ENCODE results near the gene ASB2.

ASB2 gene

GRCh38 chr14:93949511-93950075, 26.8 kb downstream of the ASB2 start:
- Histone ChIP-seq H3K9me3 (no peaks in the 10 kb centered on the region), H3K4me1 (ENCODE audit: control insufficient read depth in 1 of 2, insufficient read depth in 1 of 2, low read depth in 1 of 2, low read length in 1 of 2) (peaks cover 1 to 5% of the 10 kb centered on the region in 2 experiments), H3K4me3 (ENCODE audit: low read depth in 1 of 2, low read length in 1 of 2) (no peak overlapping the region), H3K36me3 (no peaks in the 10 kb centered on the region), H3K27me3 (no peaks in the 10 kb centered on the region), H3K27ac (no peak overlapping the region)
- TF ChIP-seq CTCF (IDR thresholded peaks at IDR 0.05), result no peak

GRCh38 chr14:93947282-93947681, 29.1 kb downstream of the ASB2 start:
- no peaks in the 10 kb centered on the region for H3K27me3 ChIP-seq
- no peak overlapping the region for H3K4me3 ChIP-seq (ENCODE audit: low read depth in 1 of 2, low read length in 1 of 2)
- no peaks in the 10 kb centered on the region for H3K9me3 ChIP-seq
- TF ChIP-seq CTCF (IDR thresholded peaks at IDR 0.05), result no peak
- no peaks in the 10 kb centered on the region for H3K4me1 ChIP-seq (ENCODE audit: control insufficient read depth in 1 of 2, insufficient read depth in 1 of 2, low read depth in 1 of 2, low read length in 1 of 2)
- no peaks in the 10 kb centered on the region for H3K36me3 ChIP-seq
- no peak overlapping the region for H3K27ac ChIP-seq

- no peaks in the 10 kb centered on the region for H3K36me3 ChIP-seq
- H3K4me3 ChIP-seq (ENCODE audit: low read depth in 1 of 2, low read length in 1 of 2), result no peak overlapping the region
- H3K27ac ChIP-seq, result no peak overlapping the region
- TF ChIP-seq CTCF (IDR thresholded peaks at IDR 0.05), result no peak
- H3K27me3 ChIP-seq, result no peaks in the 10 kb centered on the region
- H3K4me1 ChIP-seq (ENCODE audit: control insufficient read depth in 1 of 2, insufficient read depth in 1 of 2, low read depth in 1 of 2, low read length in 1 of 2), result no peaks in the 10 kb centered on the region
- H3K9me3 ChIP-seq, result no peaks in the 10 kb centered on the region
These were observed 29.8 kb downstream of the ASB2 start for GRCh38 chr14:93946541-93947090.

GRCh38 chr14:93946104-93946503, 30.3 kb downstream of the ASB2 start:
- no peak overlapping the region for H3K27ac ChIP-seq
- no peak overlapping the region for H3K4me3 ChIP-seq (ENCODE audit: low read depth in 1 of 2, low read length in 1 of 2)
- no peaks in the 10 kb centered on the region for H3K4me1 ChIP-seq (ENCODE audit: control insufficient read depth in 1 of 2, insufficient read depth in 1 of 2, low read depth in 1 of 2, low read length in 1 of 2)
- no peaks in the 10 kb centered on the region for H3K9me3 ChIP-seq
- TF ChIP-seq CTCF (IDR thresholded peaks at IDR 0.05), result no peak
- no peaks in the 10 kb centered on the region for H3K36me3 ChIP-seq
- no peaks in the 10 kb centered on the region for H3K27me3 ChIP-seq

GRCh38 chr14:93945070-93945399, 31.3 kb downstream of the ASB2 start:
- no peak overlapping the region for H3K27ac ChIP-seq
- no peak overlapping the region for H3K4me3 ChIP-seq (ENCODE audit: low read depth in 1 of 2, low read length in 1 of 2)
- no peak for TF ChIP-seq CTCF (IDR thresholded peaks at IDR 0.05)

More at GRCh38 chr14:93945070-93945399, 31.3 kb downstream of the ASB2 start:
- no peaks in the 10 kb centered on the region for H3K36me3 ChIP-seq
- H3K27me3 ChIP-seq, result peaks cover under 1% of the 10 kb centered on the region
- no peaks in the 10 kb centered on the region for H3K9me3 ChIP-seq
- no peaks in the 10 kb centered on the region for H3K4me1 ChIP-seq (ENCODE audit: control insufficient read depth in 1 of 2, insufficient read depth in 1 of 2, low read depth in 1 of 2, low read length in 1 of 2)

All from neutrophil (primary cell).